HK-2 (cell line): ENCODE results near the gene MPPE1.
"Not testable (repeated sequence)": the region's sequence is repeated elsewhere in the genome, so short reads cannot be mapped to it uniquely, and the experiment has no call there.

ENCODE experiments used
- DNase-seq: peaks from one replicate; pipeline ENCODE4 v3.0.0-alpha.2; 2018; ENCODE audit not compliant: unreplicated experiment

Gene MPPE1

DNA sequence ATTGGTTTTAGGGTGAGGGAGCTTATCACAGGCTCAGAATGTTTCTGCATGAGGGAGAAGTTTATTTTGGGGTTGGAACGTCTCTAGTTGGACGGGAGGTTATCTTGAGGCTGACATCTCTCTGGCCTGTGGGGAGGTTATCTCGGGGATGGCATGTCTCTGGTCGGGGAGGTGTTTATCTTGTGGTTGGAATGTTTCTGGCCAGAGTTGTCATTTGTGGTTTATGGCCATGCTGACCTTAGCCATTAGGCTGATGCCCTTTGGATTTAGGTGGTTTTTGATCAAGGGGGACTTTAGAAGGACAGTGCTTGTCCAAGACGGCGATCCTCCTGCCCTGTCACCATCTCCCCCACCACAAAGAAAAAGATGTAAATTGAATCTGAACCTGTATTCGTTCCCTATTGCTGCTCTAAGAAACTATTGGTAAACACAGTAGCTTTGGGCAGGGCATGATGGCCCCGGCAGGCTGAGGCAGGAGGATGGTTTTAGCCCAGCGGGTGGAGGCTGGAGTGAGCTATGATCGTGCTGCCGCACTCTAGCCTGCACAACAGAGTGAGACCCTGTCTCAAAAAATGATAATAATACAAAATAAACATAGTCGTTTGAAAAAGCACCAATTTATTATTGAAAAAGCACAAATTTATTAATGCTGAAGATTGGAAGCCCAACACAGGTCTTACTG lies 17.8 kb upstream of the MPPE1 start:
- no peak for DNase-seq

- DNase-seq = no peak
These were observed 15.3 kb upstream of the MPPE1 start for GRCh38 chr18:11923450-11923849.

- not testable (repeated sequence) for DNase-seq
These were observed 11.4 kb upstream of the MPPE1 start for GRCh38 chr18:11919522-11919921.

DNA sequence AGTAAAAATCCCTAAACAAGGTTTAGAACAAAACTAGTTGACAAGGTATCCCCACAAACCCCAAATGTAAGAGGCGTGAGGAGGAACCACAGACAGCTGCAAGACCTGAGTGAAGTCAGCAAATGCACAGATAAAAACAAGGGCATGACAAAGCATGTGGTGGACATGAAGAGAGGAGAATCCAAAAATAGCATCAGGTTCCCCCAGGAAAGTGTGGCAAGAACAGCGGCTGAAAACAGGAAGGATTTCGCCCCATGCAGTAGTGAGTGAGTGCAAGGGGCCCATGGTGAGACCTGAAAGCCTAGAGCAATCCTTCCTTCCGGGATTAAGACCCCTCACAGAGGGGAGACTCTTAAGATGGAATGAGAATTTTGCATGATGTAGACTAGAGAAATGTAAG lies 8.8 kb upstream of the MPPE1 start:
- not testable (repeated sequence) for DNase-seq

DNA sequence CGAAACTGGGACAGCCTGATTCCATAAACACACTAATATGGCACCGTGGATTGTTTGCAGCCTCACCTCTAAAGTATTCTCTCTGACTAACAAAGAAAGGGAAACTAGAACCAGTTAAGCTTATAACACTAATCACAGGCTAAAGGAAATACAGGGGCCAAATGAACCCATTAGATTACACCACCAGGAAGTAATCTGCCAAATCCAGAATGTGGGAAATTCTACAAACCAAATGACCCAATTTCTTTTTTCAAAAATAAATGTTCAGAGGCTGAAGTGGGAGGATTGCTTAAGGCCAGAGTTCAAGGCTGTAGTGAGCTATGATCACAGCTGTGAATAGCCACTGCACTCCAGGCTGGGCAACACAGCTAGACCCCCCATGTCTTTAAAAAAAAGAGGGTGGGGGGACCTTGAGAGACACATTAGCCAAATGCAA lies 1.5 kb upstream of the MPPE1 start:
- DNase-seq = no peak

DNA sequence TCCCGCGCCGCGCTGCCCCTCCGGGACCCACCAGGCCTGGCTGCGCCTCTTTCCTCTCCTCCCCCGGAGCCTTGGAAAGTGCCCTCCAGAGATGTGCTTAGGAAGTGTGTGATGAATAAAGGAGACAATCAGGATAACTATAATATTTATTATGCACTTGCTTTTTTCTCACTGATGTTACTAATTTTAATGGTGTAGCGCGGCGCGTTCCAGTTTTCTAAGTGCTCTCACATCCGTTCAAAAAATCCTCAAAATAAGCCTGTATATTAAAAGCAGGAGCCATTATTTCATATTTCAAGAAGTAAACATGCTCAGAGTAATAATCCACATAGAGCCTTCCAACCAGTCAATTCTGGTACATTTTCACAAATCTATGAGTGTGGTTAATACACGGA lies 941 bp upstream of the MPPE1 start:
- DNase-seq = no peak

DNA sequence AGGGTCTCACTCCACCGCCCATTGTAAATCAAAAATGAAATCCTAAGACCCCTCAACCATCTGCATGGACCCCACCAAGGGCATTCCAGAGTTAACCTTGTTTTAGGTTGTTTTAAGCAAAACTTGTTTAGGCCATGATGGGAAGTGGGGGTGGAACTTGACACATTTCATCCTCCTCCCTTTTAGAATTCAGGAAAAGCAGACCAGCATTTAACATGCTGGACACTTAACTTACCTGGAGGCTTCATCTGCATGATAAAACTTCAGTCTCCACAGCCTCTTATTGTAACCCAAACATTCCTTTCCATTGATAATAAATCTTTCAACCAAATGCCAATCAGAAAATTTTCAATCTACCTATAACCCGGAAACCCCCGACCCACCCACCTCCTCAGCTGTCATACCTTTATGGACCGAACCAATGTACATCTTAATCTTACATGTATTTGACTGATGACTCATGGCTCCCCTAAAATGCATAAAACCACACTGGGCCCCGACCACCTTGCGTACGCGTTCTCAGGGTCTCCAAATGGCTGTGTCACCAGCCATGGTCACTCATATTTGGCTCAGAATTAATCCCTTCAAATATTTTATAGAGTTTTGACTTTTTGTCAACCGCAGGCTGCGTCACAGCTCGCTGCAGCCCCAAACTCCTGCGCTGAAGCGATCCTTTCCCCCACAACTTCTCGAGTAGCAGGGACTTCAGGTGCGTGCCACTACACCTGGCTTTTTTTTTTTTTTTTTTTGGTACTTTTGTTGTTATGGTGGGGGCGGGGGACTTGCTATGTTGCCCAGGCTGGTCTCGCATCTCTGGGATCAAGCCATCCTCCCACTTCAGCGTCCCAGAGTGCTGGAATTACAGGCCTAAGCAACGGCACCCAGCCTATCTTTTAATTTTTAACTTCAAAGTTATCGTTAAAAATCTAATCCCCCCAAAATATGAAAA lies 917 bp downstream of the MPPE1 start:
- no peak for DNase-seq

DNA sequence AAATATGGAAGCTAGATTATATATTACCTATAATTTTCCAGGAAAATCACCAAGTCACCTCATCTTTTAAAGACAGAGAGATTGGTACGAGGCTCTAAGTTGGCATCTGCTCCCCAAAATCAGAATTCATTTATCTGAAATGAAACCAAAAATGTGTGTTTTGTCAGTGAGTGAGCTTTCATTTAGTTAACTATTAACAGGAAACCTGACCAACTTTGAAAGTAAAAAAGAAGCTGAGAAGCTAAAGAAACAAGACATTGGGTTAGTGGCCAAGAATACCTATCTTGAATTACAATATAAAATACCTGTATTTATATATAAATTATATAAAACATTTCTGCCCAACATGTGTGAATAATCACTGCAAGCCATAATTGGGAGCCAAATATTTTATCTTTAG lies 1.9 kb downstream of the MPPE1 start:
- no peak for DNase-seq

DNA sequence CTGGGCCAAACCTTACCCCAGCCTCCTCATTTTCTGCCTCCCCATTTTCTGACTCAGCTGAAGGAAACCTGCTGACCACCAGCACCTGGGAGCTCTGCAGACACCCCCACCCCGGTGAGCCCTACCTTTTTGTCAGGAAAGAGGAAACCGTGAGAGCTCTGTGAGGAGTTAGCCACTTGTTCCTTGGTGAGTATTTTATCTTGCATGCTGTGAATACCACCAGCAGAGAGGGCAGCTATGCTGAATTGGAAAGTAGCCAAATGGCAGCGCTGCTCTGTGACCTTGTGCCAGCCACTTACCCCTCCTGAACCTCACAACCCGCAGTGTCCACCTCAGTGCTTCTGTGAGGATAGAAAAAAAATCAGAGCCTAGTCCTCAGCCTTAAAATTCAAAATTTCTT lies 2.5 kb downstream of the MPPE1 start:
- no peak for DNase-seq

- no peak for DNase-seq
These were observed 5.4 kb downstream of the MPPE1 start for GRCh38 chr18:11902522-11903292.

DNA sequence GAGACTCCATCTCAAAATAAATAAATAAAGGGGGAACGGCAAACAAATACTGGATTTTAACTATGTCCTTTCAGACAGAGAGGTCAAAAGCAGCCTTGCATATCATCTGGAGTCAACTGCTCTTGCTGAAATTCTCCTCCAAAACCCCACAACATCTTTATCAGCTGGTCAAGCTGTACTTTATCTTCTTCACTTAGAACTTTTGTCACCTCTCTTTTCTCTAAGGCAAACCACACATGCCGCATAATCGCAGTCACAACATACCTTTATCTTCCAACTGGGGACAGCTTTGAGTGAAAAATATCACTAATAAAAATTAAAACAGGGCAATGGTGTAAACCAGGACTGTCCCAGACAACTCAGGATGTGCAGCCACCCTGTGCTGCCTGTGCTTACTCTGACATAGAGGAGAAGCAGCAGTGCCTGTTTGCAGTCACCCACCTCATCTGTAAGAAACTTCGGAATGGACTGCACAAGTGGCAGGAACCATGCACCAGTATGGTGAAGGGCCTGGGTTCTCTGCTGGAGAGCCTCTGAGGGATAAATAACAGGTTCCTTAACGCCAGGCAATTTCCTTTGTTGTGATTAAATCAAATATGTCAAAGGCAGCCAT lies 6.2 kb downstream of the MPPE1 start:
- DNase-seq = no peak

DNA sequence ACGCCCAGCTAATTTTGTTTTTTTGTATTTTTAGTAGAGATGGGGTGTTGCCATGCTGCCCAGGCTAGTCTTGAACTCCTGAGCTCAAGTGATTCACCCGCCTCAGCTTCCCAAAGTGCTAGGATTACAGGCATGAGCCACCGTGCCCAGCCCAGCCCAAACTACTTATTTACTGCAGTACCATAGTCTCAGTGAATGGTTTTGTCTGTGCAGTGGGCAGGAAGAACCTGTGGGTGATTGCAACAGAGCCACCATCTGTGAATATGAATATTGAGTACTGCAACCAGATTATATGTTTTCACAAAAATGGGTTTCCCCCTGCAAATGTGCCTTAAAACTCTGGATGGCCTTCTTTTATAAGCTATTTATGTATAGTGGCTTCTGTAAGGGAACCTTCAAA lies 9.1 kb downstream of the MPPE1 start:
- no peak for DNase-seq

DNA sequence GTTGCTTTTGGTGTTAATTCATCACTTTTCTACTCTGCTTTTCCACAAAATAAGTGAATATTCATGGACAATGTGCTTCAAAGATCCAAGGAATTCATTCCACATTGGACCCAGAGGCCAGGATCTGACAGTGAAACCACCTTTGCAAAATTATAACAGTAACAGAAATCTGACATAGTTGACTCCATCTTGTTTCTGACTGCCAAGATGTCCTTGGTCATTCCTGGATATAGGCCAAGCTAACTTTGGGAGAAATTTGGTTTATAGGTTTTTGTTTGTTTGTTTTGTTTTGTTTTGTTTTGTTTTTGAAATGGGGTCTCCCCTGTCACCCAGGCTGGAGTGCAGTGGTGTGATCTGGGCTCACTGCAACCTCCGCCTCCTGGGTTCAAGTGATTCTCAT lies 10.3 kb downstream of the MPPE1 start:
- no peak for DNase-seq

GRCh38 chr18:11892438-11892837 lies 15.7 kb downstream of the MPPE1 start:
- DNase-seq = not testable (repeated sequence)

DNA sequence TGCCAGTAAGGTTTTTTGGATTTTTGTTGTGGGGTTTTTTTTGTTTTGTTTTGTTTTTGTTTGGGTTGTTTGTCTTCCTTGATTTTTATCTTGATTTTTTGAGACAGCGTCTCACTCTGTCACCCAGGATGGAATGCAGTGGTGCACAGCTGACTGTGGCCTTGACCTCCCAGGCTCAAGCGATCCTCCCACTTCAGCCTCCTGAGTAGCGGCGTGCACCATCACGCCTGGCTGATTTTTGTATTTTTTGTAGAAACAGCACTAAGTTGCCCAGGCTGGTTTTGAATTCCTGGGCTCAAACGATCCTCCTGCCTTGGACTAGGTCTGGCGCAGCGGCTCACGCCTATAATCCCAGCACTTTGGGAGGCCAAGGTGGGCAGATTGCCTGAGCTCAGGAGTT lies 16.4 kb downstream of the MPPE1 start:
- no peak for DNase-seq

DNA sequence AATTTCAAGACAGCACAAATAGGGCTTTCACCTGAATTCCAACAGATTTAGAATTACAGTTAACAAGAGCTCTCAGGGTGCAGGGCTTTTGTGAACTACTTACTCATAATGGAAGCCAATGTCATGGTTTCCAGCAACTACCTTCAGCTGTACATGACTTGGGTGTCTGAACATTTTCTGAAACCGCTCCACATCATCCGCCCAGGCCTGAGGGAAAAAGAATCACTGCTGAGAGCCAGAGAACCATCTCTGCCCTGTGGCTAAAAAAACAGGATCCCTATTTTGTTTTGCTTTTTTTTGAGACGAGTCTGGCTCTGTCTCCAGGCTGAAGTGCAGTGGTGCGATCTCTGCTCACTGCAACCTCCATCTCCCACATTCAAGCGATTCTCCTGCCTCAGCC lies 18.8 kb downstream of the MPPE1 start:
- DNase-seq = no peak

- DNase-seq = no peak
These were observed 19.4 kb downstream of the MPPE1 start for GRCh38 chr18:11888726-11889125.

- no peak for DNase-seq
These were observed 20.6 kb downstream of the MPPE1 start for GRCh38 chr18:11887328-11888128.

DNA sequence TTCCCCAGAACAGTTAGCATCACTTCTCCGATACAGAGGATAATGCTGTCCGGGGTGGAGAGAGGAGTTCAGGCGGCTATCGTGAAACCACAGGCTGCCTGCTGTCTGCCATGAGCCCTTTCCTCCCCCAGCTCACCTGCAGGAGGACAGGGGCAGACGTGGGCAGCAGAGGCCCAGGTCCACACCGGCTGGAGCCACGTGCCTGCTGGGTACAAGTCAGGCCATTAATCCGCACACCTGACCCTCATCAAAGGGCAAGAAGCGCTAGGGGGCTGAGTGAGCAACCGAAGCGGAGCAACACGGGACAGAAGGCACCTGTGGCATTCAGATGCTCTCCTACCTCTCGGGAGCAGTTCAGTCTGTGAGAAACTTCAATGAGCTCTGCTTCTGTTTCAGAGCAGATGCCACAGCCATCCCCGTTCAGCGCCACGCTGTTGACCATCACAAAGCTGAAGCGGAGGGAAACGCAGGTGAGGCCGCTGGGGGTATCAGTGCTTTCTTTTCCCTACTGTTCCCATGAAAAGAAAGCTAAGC lies 21.5 kb downstream of the MPPE1 start:
- no peak for DNase-seq

DNA sequence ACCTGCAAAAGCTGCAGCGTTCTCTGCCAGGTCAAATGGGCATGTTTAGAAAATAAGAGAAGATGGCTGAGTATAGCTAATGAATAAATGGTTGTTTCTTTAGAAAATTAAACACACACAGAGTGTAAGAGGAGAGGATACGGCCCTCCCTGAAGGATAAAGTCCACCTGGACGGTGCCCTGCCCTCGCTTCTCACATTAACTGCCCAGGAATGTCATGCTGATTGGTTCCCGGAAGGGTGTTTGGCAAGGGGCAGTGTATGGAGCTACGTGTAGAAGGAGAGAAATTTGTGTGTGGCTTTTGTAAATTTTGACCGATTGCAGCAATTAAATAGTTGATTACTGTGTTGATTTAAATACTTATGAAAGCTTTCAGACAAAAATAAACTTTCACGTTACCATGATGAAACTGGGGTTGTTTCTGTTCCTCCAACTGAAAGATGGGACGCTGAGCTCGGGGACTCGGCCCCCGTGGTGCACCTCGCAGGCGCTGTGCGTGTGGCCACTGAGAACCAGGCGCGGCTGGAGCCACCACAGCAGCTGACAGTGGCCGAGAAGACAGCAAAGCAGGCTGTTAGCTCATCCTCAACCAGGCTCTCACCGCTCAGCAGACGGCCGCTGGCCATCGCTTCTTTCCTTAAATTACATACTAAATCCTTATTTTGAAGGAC lies 22.7 kb downstream of the MPPE1 start:
- no peak for DNase-seq
